Mesenchymal stem cell (in vitro differentiated cells and primary cell): ENCODE results near the gene ITGB5. TPM values are rescaled to one million over a fixed set of nuclear protein-coding genes. Genes with fewer than 3 reads are reported as not detected.
A peak's percentile ranks its signal among the peaks of the same experiment; 100 is the strongest.

Experiments used
- DNase-seq: peaks from one replicate; pipeline ENCODE4 v3.0.0-alpha.2; 2013
- H2AFZ ChIP-seq: one replicate; pipeline ENCODE4 v1.6.1; 2013; ENCODE audit warnings: low read depth, mild to moderate bottlenecking, control low read depth, inconsistent platforms, low read length, moderate library complexity
- H2AK5ac ChIP-seq: 2 replicates; pipeline ENCODE4 v1.6.1; 2013; ENCODE audit warnings: low read length, moderate library complexity, mild to moderate bottlenecking, inconsistent platforms; ENCODE audit not compliant: severe bottlenecking
- H2BK120ac ChIP-seq: one replicate; pipeline ENCODE4 v1.6.1; 2013; ENCODE audit warnings: low read depth, mild to moderate bottlenecking, inconsistent platforms, low read length, moderate library complexity
- H2BK12ac ChIP-seq, 2 experiments: one replicate each; pipeline ENCODE4 v1.6.1; 2013; ENCODE audit warnings: inconsistent platforms in 2 of 2, low read length in 2 of 2, mild to moderate bottlenecking in 2 of 2, moderate library complexity in 2 of 2, control low read depth in 1 of 2
- H2BK15ac ChIP-seq: one replicate; pipeline ENCODE4 v1.6.1; 2013; ENCODE audit warnings: mild to moderate bottlenecking, low read depth, inconsistent platforms; ENCODE audit not compliant: poor library complexity, severe bottlenecking
- H2BK5ac ChIP-seq: 2 replicates; pipeline ENCODE4 v1.6.1; 2013; ENCODE audit warnings: low read depth, mild to moderate bottlenecking, low read length, control low read depth, inconsistent platforms; ENCODE audit not compliant: poor library complexity, severe bottlenecking
- H3K14ac ChIP-seq, 2 experiments: one replicate each; pipeline ENCODE4 v1.6.1; 2013; ENCODE audit warnings: inconsistent platforms in 2 of 2, low read length in 2 of 2, control low read depth in 1 of 2, mild to moderate bottlenecking in 1 of 2, moderate library complexity in 1 of 2
- H3K18ac ChIP-seq, 2 experiments: one replicate each; pipeline ENCODE4 v1.6.1; 2013; ENCODE audit warnings: inconsistent platforms in 2 of 2, low read length in 2 of 2, control low read depth in 1 of 2, low read depth in 1 of 2, mild to moderate bottlenecking in 1 of 2
- H3K23ac ChIP-seq, 2 experiments: one replicate each; pipeline ENCODE4 v1.6.1; 2013; ENCODE audit warnings: inconsistent platforms in 2 of 2, low read length in 2 of 2, mild to moderate bottlenecking in 2 of 2, moderate library complexity in 2 of 2, control low read depth in 1 of 2
- H3K27ac ChIP-seq: 2 replicates; pipeline ENCODE4 v1.5.1; 2013; ENCODE audit warnings: mild to moderate bottlenecking, moderate library complexity, low read length, control low read depth, inconsistent platforms; ENCODE audit not compliant: poor library complexity, severe bottlenecking
- H3K27me3 ChIP-seq, 2 experiments: 2 replicates each; pipeline versions ENCODE4 v1.6.1 to v1.7.0; 2013; ENCODE audit warnings: low read length in 2 of 2, mild to moderate bottlenecking in 2 of 2, moderate library complexity in 2 of 2, control low read depth in 1 of 2, inconsistent platforms in 1 of 2; ENCODE audit not compliant: control insufficient read depth in 1 of 2, insufficient read depth in 1 of 2
- H3K36me3 ChIP-seq, 2 experiments: 2 replicates each; pipeline versions ENCODE4 v1.6.1 to v1.7.0; 2013; ENCODE audit warnings: low read length in 2 of 2, control low read depth in 1 of 2, inconsistent platforms in 1 of 2, low read depth in 1 of 2, mild to moderate bottlenecking in 1 of 2; ENCODE audit not compliant: insufficient read depth in 2 of 2, control insufficient read depth in 1 of 2
- H3K4ac ChIP-seq, 2 experiments: one replicate each; pipeline ENCODE4 v1.6.1; 2013; ENCODE audit warnings: inconsistent platforms in 2 of 2, low read length in 2 of 2, mild to moderate bottlenecking in 2 of 2, moderate library complexity in 2 of 2, control low read depth in 1 of 2, low read depth in 1 of 2
- H3K4me1 ChIP-seq: 2 replicates; pipeline ENCODE4 v1.6.1; 2013; ENCODE audit warnings: low read depth, low read length, control low read depth; ENCODE audit not compliant: control insufficient read depth, insufficient read depth
- H3K4me2 ChIP-seq: 2 replicates; pipeline ENCODE4 v1.6.1; 2013; ENCODE audit warnings: low read length, mild to moderate bottlenecking, inconsistent platforms; ENCODE audit not compliant: poor library complexity, severe bottlenecking
- H3K4me3 ChIP-seq, 2 experiments: 2 replicates each; pipeline versions ENCODE4 v1.5.1 to v1.7.0; 2013; ENCODE audit warnings: low read length in 2 of 2, mild to moderate bottlenecking in 2 of 2, control low read depth in 1 of 2, low read depth in 1 of 2; ENCODE audit not compliant: insufficient read depth in 1 of 2
- H3K79me1 ChIP-seq: replicated peaks from 2 replicates; pipeline ENCODE4 v1.6.1; 2013; ENCODE audit warnings: mild to moderate bottlenecking, control low read depth, low read length, inconsistent platforms; ENCODE audit not compliant: poor library complexity, severe bottlenecking
- H3K9ac ChIP-seq: 2 replicates; pipeline ENCODE4 v1.7.0; 2013; ENCODE audit warnings: mild to moderate bottlenecking, low read length, moderate library complexity
- H3K9me3 ChIP-seq: 2 replicates; pipeline ENCODE4 v1.7.0; 2013; ENCODE audit warnings: mild to moderate bottlenecking, low read length; ENCODE audit not compliant: control insufficient read depth
- H4K8ac ChIP-seq: one replicate; pipeline ENCODE4 v1.6.1; 2013; ENCODE audit warnings: inconsistent platforms, mild to moderate bottlenecking, low read length, moderate library complexity
- H4K91ac ChIP-seq: one replicate; pipeline ENCODE4 v1.6.1; 2013; ENCODE audit warnings: mild to moderate bottlenecking, low read length, inconsistent platforms
- WGBS: methylation state at CpG from one replicate; pipeline ENCODE4 v1.1.7; 2013; ENCODE audit warnings: mixed read lengths; 5-methylcytosine and 5-hydroxymethylcytosine counted together
- polyA plus RNA-seq, 2 experiments: library from polyadenylated mRNA; stranded (reverse); fragments of 200-250 nt; gene quantifications; one replicate each; pipeline ENCODE4 v1.2.3, GENCODE V29; 2013

ITGB5 gene
- 478 TPM for polyA plus RNA-seq (2013, experiment 1 of 2)
- polyA plus RNA-seq (2013, experiment 2 of 2) = 472 TPM

DNA sequence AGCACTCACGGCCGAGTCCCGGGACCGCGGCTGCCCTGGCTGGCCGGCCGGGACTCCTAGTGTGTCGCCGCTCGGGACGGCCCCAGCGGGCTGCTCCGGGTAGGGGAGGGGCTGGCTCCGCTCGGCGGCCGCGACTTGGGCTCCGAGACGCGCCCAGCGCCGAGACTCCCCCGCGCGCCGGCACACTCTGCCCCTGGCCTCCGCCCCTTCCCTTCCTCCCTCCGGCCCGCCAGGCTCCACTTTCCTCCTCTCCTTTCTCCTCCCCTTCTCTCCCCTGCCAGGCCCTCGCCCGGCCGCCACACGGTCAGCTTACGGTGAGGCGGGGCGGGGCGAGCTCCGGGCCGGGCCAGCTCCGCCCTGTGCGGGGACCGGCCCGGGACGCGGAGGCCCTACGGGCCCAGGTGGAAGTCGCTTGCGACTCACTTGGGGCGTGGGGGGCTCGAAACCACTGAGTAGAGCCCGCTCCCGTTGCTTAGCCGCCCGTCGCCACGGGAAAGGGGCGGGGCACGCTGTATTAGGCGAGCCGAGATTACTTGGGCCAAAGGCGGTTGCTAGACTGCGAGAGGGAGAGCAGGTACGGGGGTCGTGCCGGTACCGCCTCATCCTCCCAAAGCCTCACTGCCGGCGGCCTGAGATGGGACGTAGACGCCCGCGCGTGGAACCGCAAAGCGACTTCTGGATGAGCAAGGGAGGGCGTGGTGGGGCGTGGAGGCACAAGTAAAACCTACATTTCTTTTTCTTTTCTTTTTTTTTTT lies at the start of gene ITGB5:
Gene ITGB5 (minus strand): TSS at position 189 of the 755 bp plus-strand sequence. CDS start 365 bp downstream, outside the sequence.
- peak within 1 kb of the TSS; percentile 66 to 90 for H3K4ac ChIP-seq
- no peaks in the 10 kb centered on the region for H3K79me1 ChIP-seq
- peak within 1 kb of the TSS; percentile 86 for H2BK5ac ChIP-seq
- H3K36me3 ChIP-seq = peaks cover 0 to 15% of the 10 kb centered on the region in 2 experiments
- peak within 1 kb of the TSS; percentile 93 for H2BK120ac ChIP-seq
- no peak within 1 kb of the TSS for H2AK5ac ChIP-seq
- peak within 1 kb of the TSS; percentile 93 for H4K91ac ChIP-seq
- peak within 1 kb of the TSS; percentile 43 to 92 for H2BK12ac ChIP-seq
- no peaks in the 10 kb centered on the region for H3K9me3 ChIP-seq
- H4K8ac ChIP-seq = peak within 1 kb of the TSS; percentile 83
- H2AFZ ChIP-seq = peak within 1 kb of the TSS; percentile 6
- H3K27ac ChIP-seq = peak within 1 kb of the TSS; percentile 59
- peak within 1 kb of the TSS; percentile 83 for H3K4me2 ChIP-seq
- DNase-seq = peak; percentile 88
- no peaks in the 10 kb centered on the region for H3K27me3 ChIP-seq
- H3K23ac ChIP-seq = peak within 1 kb of the TSS; percentile 20 to 67
- H2BK15ac ChIP-seq = peak within 1 kb of the TSS; percentile 95
- H3K14ac ChIP-seq = peak within 1 kb of the TSS; percentile 81 to 96
- peaks cover 18% of the 10 kb centered on the region for H3K4me1 ChIP-seq
- peak within 1 kb of the TSS; percentile 86 to 91 for H3K4me3 ChIP-seq
- H3K18ac ChIP-seq = peak within 1 kb of the TSS; percentile 99
- peak within 1 kb of the TSS; percentile 95 for H3K9ac ChIP-seq
- WGBS = under 1% methylated on average over 69 of the region's 78 CpGs

DNA sequence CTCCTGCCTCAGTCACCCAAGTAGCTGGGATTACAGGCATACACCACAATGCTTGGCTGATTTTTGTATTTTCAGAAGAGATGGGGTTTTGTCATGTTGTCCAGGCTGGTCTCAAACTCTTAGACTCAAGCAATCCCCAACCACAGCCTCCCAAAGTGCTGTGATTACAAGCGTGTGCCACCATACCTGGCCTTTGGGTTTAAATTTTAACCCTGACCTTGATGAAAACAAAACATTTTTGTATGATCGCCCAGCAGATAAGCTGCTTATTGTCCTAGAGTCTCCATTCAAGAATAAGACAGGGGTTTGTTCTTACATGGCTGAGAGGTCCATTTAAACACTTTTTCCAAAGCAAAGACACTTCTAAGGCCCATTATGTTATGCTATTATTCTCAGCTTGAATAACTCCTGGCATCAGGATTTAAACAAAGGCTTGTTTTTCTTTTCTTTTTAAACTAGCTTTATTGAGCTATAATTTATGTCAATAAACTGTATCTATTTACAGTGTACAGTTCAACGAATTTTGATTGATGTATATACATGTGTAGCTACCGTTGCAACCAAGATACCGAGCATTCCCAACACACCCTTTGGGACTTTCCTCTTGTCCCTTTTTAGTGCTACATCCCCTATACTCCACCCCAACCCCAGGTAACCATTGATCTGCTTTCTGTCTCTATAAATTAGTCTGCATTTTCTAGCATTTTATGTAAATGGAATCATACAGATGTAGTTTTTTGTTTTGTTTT lies 48.8 kb upstream of the ITGB5 start:
- H3K4me2 ChIP-seq = no peak overlapping the region
- no peak overlapping the region for H2AFZ ChIP-seq
- H3K4ac ChIP-seq = no peak overlapping the region
- H3K27me3 ChIP-seq = peaks cover 0 to 7% of the 10 kb centered on the region in 2 experiments
- no peak overlapping the region for H3K27ac ChIP-seq
- no peak overlapping the region for H4K8ac ChIP-seq
- no peak for DNase-seq
- H2BK12ac ChIP-seq = no peak overlapping the region
- H3K36me3 ChIP-seq = no peaks in the 10 kb centered on the region
- no peak overlapping the region for H2BK15ac ChIP-seq
- 94% methylated on average over 4 of the region's 5 CpGs for WGBS
- no peak overlapping the region for H3K18ac ChIP-seq
- H3K23ac ChIP-seq = no peak overlapping the region
- H2BK5ac ChIP-seq = no peak overlapping the region
- no peaks in the 10 kb centered on the region for H3K9me3 ChIP-seq
- no peak overlapping the region for H3K14ac ChIP-seq
- no peak overlapping the region for H2AK5ac ChIP-seq
- H3K9ac ChIP-seq = no peak overlapping the region
- H4K91ac ChIP-seq = no peak overlapping the region
- no peaks in the 10 kb centered on the region for H3K4me1 ChIP-seq
- H3K79me1 ChIP-seq = no peaks in the 10 kb centered on the region
- H3K4me3 ChIP-seq = no peak overlapping the region
- no peak overlapping the region for H2BK120ac ChIP-seq

- Histone ChIP-seq H2BK12ac (no peak overlapping the region), H3K4me1 (no peaks in the 10 kb centered on the region), H4K8ac (no peak overlapping the region), H3K36me3 (no peaks in the 10 kb centered on the region), H2AK5ac (no peak overlapping the region), H2BK15ac (no peak overlapping the region), H3K23ac (no peak overlapping the region), H3K4me2 (no peak overlapping the region), H3K27me3 (peaks cover 0 to 9% of the 10 kb centered on the region in 2 experiments), H3K4ac (no peak overlapping the region), H3K9ac (no peak overlapping the region), H3K14ac (no peak overlapping the region), H2BK5ac (no peak overlapping the region), H3K4me3 (no peak overlapping the region), H3K18ac (no peak overlapping the region), H2AFZ (no peak overlapping the region), H3K27ac (no peak overlapping the region), H3K9me3 (no peaks in the 10 kb centered on the region), H4K91ac (no peak overlapping the region), H2BK120ac (no peak overlapping the region), H3K79me1 (no peaks in the 10 kb centered on the region)
- DNase-seq = no peak
Measured at GRCh38 chr3:124935264-124935663, 48.1 kb upstream of the ITGB5 start.

DNA sequence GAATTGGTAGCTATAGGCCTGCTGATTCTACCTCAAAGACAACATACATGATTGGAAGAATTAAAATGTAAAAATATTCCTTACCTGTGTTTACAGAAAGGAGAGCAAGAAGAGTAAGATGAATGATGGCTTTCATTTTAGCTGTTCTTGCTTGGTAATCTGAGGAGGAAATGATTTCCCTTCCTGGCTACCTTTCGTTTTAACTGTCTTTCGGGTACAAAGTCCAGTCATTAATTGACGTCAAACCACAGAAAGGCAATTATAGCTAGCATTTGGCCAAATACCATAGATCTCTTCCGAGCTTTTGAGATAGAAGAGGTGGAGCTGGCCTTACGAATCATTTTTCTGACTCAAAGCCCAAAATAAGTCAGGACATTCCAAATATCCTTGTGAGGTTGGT lies 47.4 kb upstream of the ITGB5 start, which contains the start of gene MUC13:
Gene MUC13 (minus strand): TSS at position 175 of the 400 bp plus-strand sequence. CDS start 39 bp downstream, at position 136.
- Histone ChIP-seq H3K27me3 (peaks cover 0 to 9% of the 10 kb centered on the region in 2 experiments), H2BK5ac (no peak within 1 kb of the TSS), H3K23ac (no peak within 1 kb of the TSS), H3K4me3 (no peak within 1 kb of the TSS), H3K4ac (no peak within 1 kb of the TSS), H3K9me3 (no peaks in the 10 kb centered on the region), H3K14ac (no peak within 1 kb of the TSS), H2BK120ac (no peak within 1 kb of the TSS), H3K4me2 (no peak within 1 kb of the TSS), H3K9ac (no peak within 1 kb of the TSS), H4K91ac (no peak within 1 kb of the TSS), H3K79me1 (no peaks in the 10 kb centered on the region), H3K4me1 (no peaks in the 10 kb centered on the region), H2AFZ (no peak within 1 kb of the TSS), H3K27ac (no peak within 1 kb of the TSS), H2AK5ac (no peak within 1 kb of the TSS), H3K36me3 (no peaks in the 10 kb centered on the region), H3K18ac (no peak within 1 kb of the TSS), H2BK15ac (no peak within 1 kb of the TSS), H2BK12ac (no peak within 1 kb of the TSS), H4K8ac (no peak within 1 kb of the TSS)
- WGBS = 93% methylated on average over 5 of the region's 5 CpGs
- no peak for DNase-seq
